ENCODE data around the gene KIAA1217. TPM values are rescaled to one million over a fixed set of nuclear protein-coding genes. Genes with fewer than 3 reads are reported as not detected.

Gene KIAA1217
- total and polyA plus RNA-seq, 2 of the 4 experiments (the other 2 are of a cell fraction): 3.4 to 4.4 TPM

DNA sequence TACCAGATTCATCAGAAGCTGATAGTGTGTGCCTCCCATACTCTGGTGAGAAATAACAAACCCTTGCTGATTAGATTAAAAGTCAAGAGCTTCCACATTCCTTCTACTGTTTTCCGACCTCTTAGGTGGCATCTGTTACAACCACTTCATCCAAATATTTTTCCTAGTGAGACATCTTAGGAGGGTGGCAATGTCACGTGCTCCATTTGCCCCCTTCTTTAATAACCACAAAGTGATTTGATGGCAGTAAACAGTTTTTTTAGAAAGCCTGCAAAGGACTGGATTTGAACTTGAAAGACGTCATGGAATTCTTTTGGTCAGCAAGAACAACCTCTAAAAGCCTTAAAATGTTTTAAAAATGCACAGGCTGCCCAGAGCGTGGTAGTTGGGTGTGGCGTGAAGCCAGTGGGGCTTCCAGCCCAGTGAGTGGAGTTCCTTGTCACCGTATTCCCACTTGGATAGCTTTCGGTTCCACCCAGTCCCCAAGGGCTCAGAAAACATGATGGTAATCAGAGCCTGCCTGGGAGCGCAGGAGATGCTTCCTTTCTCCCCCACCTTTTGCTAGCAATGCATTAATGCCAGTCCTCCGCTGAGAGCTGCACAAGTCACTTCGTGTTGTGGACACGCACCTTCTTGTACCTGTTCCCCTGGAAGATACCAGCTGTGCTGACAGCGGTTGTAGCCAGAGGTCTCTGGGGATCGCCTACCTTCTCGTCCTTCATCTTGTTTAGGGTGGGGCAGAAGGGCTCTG lies 256.4 kb downstream of the KIAA1217 start (continued):
- TF ChIP-seq NFE2L2 (IDR thresholded peaks at IDR 0.05; ENCODE audit: low read depth, low read length) (no peak), RAD21 (IDR thresholded peaks at IDR 0.05; ENCODE audit: low read length) (0 out of 2 replicates have a peak, but pooled peaks have one; percentile 1)

GRCh38 chr10:24465891-24466818 lies 257.2 kb downstream of the KIAA1217 start:
- CTCF ChIA-PET: interaction anchor here (0.6 to 0.7 kb wide), 2 partner anchors 47 to 49 kb away, joined by 3 read pairs; no protein-coding TSS in a partner anchor
- H3K23ac ChIP-seq (ENCODE audit: low read depth, low read length): peak overlapping the region; percentile 89
- peak overlapping the region; percentile 84 for H4K5ac ChIP-seq (ENCODE audit: low read depth, low read length)
- H2BK20ac ChIP-seq (ENCODE audit: low read depth, low read length): peak overlapping the region; percentile 96
- H3K9me3 ChIP-seq (ENCODE audit: control insufficient read depth, insufficient read depth, low read length): no peaks in the 10 kb centered on the region
- peak overlapping the region; percentile 88; the same call in 2 of the 3 replicates for H2BK15ac ChIP-seq (ENCODE audit: low read depth, low read length)
- H2AK9ac ChIP-seq (replicated peaks; ENCODE audit: low read depth, low read length, poor library complexity): peak overlapping the region; percentile 35
- H3K4me3 ChIP-seq (ENCODE audit: insufficient read depth, low read depth, low read length): peak overlapping the region; percentile 81
- H3K4me1 ChIP-seq (ENCODE audit: control insufficient read depth, insufficient read depth, low read length): peaks cover 23% of the 10 kb centered on the region
- in situ Hi-C loops (cut with MboI; ENCODE audit: low sequenced_read_pairs): no loop called here
- H4K8ac ChIP-seq (ENCODE audit: low read depth in 2 of 2, low read length in 2 of 2): peak overlapping the region; percentile 44 to 95
- dilution Hi-C loops (cut with HindIII; ENCODE audit: low sequenced_read_pairs, unreplicated experiment): no loop called here
- peak overlapping the region; percentile 96 for H3K18ac ChIP-seq (ENCODE audit: low read depth, low read length)
- H2AK5ac ChIP-seq (ENCODE audit: low read depth, low read length): peak overlapping the region; percentile 91; the same call in 1 of the 2 replicates
- H4K91ac ChIP-seq (ENCODE audit: insufficient read depth, low read depth, low read length): peak overlapping the region; percentile 90
- 35% methylated on average over 7 of the region's 16 CpGs; no CpG with 5 or more reads in 1 of the 2 experiments for WGBS, 2 experiments (ENCODE audit: extremely low coverage in 2 of 2, insufficient read length in 1 of 2)
- ATAC-seq (ENCODE audit: low read depth) (peak; percentile 69), DNase-seq (peak; percentile 96)
- no peaks in the 10 kb centered on the region; the same call in 1 of the 2 replicates for H3K36me3 ChIP-seq (ENCODE audit: control insufficient read depth, insufficient read depth, low read length)
- H3K4ac ChIP-seq (ENCODE audit: low read depth, low read length): peak overlapping the region; percentile 93
- peak overlapping the region; percentile 44 for H2AFZ ChIP-seq (replicated peaks; ENCODE audit: low read length, poor library complexity)
- peaks cover 5 to 14% of the 10 kb centered on the region in 2 experiments; a peak in 1 of 4 replicates for H3K79me1 ChIP-seq (ENCODE audit: low read depth in 1 of 2, low read length in 2 of 2)
- H3K14ac ChIP-seq (replicated peaks; ENCODE audit: low read depth, low read length): peak overlapping the region; percentile 82
- no TSS peak for BruUV-seq (replicated peaks)
- H2BK5ac ChIP-seq (ENCODE audit: low read depth, low read length, poor library complexity, severe bottlenecking): peak overlapping the region; percentile 92
- H3K9me1 ChIP-seq (ENCODE audit: insufficient read depth, low read length): peaks cover 21% of the 10 kb centered on the region
- intact Hi-C loops (cut with micrococcal nuclease): loop anchor here (2.0 to 5.0 kb wide), 2 partner anchors 17 to 36 kb away; no protein-coding TSS in a partner anchor
- peak overlapping the region; percentile 72 for H3K27ac ChIP-seq (ENCODE audit: insufficient read depth, low read length)
- peak overlapping the region; percentile 46; the same call in 1 of the 2 replicates for H3K9ac ChIP-seq (ENCODE audit: low read depth, low read length)
- no peaks in the 10 kb centered on the region for H3K27me3 ChIP-seq (ENCODE audit: control insufficient read depth, insufficient read depth, low read length)
- H3K4me2 ChIP-seq (ENCODE audit: low read depth, low read length): peak overlapping the region; percentile 95
- no peaks in the 10 kb centered on the region for H4K20me1 ChIP-seq (ENCODE audit: insufficient read depth, low read length)
- H3K56ac ChIP-seq (ENCODE audit: extremely low read depth, insufficient read depth, low read length): peak overlapping the region; percentile 68
- POLR2A ChIA-PET (ENCODE audit: unreplicated experiment): no interaction called here
- peak overlapping the region; percentile 95 for H2BK120ac ChIP-seq (ENCODE audit: low read depth, low read length)
- TF ChIP-seq, protein P1, sequence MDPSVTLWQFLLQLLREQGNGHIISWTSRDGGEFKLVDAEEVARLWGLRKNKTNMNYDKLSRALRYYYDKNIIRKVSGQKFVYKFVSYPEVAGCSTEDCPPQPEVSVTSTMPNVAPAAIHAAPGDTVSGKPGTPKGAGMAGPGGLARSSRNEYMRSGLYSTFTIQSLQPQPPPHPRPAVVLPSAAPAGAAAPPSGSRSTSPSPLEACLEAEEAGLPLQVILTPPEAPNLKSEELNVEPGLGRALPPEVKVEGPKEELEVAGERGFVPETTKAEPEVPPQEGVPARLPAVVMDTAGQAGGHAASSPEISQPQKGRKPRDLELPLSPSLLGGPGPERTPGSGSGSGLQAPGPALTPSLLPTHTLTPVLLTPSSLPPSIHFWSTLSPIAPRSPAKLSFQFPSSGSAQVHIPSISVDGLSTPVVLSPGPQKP (IDR thresholded peaks at IDR 0.05; ENCODE audit: borderline replicate concordance, low read depth, low read length): no peak
- TF ChIP-seq NFE2L2 (IDR thresholded peaks at IDR 0.05; ENCODE audit: low read depth, low read length) (no peak), MAFK (IDR thresholded peaks at IDR 0.05; ENCODE audit: low read depth, low read length) (no peak), BHLHE40 (IDR thresholded peaks at IDR 0.05; ENCODE audit: low read depth, low read length) (peak; percentile 55), CHD1 (IDR thresholded peaks at IDR 0.05; ENCODE audit: low read depth, low read length) (peak; percentile 25; the same call in 1 of the 2 replicates), MAZ (IDR thresholded peaks at IDR 0.05; ENCODE audit: borderline replicate concordance, low read depth, low read length) (no peak), RCOR1 (IDR thresholded peaks at IDR 0.05; ENCODE audit: insufficient replicate concordance, low read length) (no peak)
- TF ChIP-seq, protein P2, sequence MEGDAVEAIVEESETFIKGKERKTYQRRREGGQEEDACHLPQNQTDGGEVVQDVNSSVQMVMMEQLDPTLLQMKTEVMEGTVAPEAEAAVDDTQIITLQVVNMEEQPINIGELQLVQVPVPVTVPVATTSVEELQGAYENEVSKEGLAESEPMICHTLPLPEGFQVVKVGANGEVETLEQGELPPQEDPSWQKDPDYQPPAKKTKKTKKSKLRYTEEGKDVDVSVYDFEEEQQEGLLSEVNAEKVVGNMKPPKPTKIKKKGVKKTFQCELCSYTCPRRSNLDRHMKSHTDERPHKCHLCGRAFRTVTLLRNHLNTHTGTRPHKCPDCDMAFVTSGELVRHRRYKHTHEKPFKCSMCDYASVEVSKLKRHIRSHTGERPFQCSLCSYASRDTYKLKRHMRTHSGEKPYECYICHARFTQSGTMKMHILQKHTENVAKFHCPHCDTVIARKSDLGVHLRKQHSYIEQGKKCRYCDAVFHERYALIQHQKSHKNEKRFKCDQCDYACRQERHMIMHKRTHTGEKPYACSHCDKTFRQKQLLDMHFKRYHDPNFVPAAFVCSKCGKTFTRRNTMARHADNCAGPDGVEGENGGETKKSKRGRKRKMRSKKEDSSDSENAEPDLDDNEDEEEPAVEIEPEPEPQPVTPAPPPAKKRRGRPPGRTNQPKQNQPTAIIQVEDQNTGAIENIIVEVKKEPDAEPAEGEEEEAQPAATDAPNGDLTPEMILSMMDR (conservative IDR thresholded peaks at IDR 0.05; ENCODE audit: low read depth, low read length): no peak
